Measurements from ENCODE around the gene TMEM212. TPM values are rescaled to one million over a fixed set of nuclear protein-coding genes. Genes with fewer than 3 reads are reported as not detected.

The TMEM212 gene
- total and polyA plus RNA-seq, 2 of the 13 experiments (the other 11 are each of a cell fraction or from before 2014, with no cell fraction given): not detected

DNA sequence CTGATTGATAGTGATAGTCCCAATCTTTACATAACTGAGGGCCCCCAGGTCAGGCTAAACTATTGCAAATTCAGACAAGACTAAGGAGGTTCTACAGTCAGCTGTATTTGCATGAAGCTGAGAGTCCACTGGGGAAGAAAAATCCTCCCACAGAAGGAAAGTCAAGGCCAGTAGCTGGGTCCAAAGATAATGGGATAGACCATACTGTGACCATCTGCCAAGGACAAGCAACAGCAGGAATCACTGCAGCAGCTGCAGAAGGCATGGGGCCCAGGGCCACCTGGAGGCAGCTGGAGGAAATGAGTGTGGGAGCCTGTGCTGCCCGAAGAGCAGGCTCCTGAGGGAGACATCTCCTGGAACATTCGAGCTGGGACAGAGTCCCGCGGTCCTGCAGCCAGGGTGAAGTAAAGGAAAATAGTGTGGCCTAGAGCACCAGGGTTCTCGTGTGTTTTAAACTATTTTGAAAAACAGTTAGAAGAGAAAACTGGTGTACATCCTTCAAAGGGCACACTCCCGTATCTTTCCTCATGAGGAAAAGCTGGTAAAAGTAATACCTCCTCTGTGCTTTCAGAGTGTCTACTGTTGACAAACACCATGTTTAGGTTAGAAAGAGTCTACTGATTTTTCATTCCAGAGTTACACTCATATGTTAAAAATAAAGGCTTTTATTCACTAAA lies 13.2 kb upstream of the TMEM212 start (continued):
- TF ChIP-seq SP1 (IDR thresholded peaks at IDR 0.05) (no peak), SP1 (CRISPR knock-in tag; IDR thresholded peaks at IDR 0.05) (0 out of 2 replicates have a peak, but pooled peaks have one; percentile 28), TBX2 (CRISPR knock-in tag; IDR thresholded peaks at IDR 0.05; ENCODE audit: borderline replicate concordance) (no peak), HOXA3 (CRISPR knock-in tag; IDR thresholded peaks at IDR 0.05) (peak; percentile 60; the same call in 1 of the 2 replicates), ZMYM4 (CRISPR knock-in tag; IDR thresholded peaks at IDR 0.05) (peak; percentile 96), TOPORS (CRISPR knock-in tag; IDR thresholded peaks at IDR 0.05) (no peak), POGK (CRISPR knock-in tag; conservative IDR thresholded peaks at IDR 0.05) (0 out of 2 replicates have a peak, but pooled peaks have one; percentile 23), FOXA3 (CRISPR knock-in tag; IDR thresholded peaks at IDR 0.05) (peak; percentile 74), TAF15 (IDR thresholded peaks at IDR 0.05; ENCODE audit: low read depth, low read length, poor library complexity, severe bottlenecking) (no peak), IKZF5 (CRISPR knock-in tag; IDR thresholded peaks at IDR 0.05) (peak; percentile 95), ZNF414 (CRISPR knock-in tag; IDR thresholded peaks at IDR 0.05) (0 out of 2 replicates have a peak, but pooled peaks have one; percentile 68)
- TF ChIP-seq, protein P1, sequence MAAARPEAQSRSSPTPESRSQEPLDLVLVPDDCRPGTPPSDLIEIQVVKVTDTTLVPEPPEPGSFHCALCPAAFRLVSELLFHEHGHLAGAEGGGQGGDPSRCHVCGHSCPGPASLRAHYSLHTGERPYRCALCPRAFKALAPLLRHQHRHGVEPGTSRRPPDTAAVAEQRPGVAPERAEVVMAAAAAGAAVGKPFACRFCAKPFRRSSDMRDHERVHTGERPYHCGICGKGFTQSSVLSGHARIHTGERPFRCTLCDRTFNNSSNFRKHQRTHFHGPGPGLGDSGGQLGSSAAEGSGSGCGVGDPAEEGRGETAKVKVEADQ (CRISPR knock-in tag; IDR thresholded peaks at IDR 0.05; ENCODE audit: borderline replicate concordance): no peak
- TF ChIP-seq, protein P2, sequence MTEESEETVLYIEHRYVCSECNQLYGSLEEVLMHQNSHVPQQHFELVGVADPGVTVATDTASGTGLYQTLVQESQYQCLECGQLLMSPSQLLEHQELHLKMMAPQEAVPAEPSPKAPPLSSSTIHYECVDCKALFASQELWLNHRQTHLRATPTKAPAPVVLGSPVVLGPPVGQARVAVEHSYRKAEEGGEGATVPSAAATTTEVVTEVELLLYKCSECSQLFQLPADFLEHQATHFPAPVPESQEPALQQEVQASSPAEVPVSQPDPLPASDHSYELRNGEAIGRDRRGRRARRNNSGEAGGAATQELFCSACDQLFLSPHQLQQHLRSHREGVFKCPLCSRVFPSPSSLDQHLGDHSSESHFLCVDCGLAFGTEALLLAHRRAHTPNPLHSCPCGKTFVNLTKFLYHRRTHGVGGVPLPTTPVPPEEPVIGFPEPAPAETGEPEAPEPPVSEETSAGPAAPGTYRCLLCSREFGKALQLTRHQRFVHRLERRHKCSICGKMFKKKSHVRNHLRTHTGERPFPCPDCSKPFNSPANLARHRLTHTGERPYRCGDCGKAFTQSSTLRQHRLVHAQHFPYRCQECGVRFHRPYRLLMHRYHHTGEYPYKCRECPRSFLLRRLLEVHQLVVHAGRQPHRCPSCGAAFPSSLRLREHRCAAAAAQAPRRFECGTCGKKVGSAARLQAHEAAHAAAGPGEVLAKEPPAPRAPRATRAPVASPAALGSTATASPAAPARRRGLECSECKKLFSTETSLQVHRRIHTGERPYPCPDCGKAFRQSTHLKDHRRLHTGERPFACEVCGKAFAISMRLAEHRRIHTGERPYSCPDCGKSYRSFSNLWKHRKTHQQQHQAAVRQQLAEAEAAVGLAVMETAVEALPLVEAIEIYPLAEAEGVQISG (CRISPR knock-in tag; IDR thresholded peaks at IDR 0.05): peak; percentile 59
- TF ChIP-seq, protein P3, sequence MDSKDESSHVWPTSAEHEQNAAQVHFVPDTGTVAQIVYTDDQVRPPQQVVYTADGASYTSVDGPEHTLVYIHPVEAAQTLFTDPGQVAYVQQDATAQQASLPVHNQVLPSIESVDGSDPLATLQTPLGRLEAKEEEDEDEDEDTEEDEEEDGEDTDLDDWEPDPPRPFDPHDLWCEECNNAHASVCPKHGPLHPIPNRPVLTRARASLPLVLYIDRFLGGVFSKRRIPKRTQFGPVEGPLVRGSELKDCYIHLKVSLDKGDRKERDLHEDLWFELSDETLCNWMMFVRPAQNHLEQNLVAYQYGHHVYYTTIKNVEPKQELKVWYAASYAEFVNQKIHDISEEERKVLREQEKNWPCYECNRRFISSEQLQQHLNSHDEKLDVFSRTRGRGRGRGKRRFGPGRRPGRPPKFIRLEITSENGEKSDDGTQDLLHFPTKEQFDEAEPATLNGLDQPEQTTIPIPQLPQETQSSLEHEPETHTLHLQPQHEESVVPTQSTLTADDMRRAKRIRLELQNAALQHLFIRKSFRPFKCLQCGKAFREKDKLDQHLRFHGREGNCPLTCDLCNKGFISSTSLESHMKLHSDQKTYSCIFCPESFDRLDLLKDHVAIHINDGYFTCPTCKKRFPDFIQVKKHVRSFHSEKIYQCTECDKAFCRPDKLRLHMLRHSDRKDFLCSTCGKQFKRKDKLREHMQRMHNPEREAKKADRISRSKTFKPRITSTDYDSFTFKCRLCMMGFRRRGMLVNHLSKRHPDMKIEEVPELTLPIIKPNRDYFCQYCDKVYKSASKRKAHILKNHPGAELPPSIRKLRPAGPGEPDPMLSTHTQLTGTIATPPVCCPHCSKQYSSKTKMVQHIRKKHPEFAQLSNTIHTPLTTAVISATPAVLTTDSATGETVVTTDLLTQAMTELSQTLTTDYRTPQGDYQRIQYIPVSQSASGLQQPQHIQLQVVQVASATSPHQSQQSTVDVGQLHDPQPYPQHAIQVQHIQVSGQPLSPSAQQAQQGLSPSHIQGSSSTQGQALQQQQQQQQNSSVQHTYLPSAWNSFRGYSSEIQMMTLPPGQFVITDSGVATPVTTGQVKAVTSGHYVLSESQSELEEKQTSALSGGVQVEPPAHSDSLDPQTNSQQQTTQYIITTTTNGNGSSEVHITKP (CRISPR knock-in tag; IDR thresholded peaks at IDR 0.05; ENCODE audit: low read depth): peak; percentile 69; the same call in 1 of the 2 replicates
- TF ChIP-seq, protein P4, sequence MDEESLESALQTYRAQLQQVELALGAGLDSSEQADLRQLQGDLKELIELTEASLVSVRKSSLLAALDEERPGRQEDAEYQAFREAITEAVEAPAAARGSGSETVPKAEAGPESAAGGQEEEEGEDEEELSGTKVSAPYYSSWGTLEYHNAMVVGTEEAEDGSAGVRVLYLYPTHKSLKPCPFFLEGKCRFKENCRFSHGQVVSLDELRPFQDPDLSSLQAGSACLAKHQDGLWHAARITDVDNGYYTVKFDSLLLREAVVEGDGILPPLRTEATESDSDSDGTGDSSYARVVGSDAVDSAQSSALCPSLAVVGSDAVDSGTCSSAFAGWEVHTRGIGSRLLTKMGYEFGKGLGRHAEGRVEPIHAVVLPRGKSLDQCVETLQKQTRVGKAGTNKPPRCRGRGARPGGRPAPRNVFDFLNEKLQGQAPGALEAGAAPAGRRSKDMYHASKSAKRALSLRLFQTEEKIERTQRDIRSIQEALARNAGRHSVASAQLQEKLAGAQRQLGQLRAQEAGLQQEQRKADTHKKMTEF (CRISPR knock-in tag; IDR thresholded peaks at IDR 0.05): peak; percentile 87

Data from HepG2 (cell line).